GM21423 (cell line): ENCODE data around the gene OLR1.

Source experiments
- ATAC-seq: cut with Tn5 transposase; IDR thresholded peaks from one replicate; pipeline ENCODE4 v1.9.1; 2021; ENCODE audit warnings: mild to moderate bottlenecking, moderate library complexity; ENCODE audit not compliant: unreplicated experiment

The OLR1 gene

GRCh38 chr12:10154145-10154496 lies 17.8 kb downstream of the OLR1 start:
- ATAC-seq: no peak

- ATAC-seq: no peak
Observed at GRCh38 chr12:10153271-10154144, 18.4 kb downstream of the OLR1 start.

GRCh38 chr12:10151621-10152020 lies 20.3 kb downstream of the OLR1 start:
- no peak for ATAC-seq

GRCh38 chr12:10147714-10148403 lies 24.1 kb downstream of the OLR1 start:
- no peak for ATAC-seq

- ATAC-seq: no peak
Observed at GRCh38 chr12:10142976-10143589, 28.8 kb downstream of the OLR1 start.

- ATAC-seq: no peak
Observed at GRCh38 chr12:10140001-10140400, 31.9 kb downstream of the OLR1 start.

- ATAC-seq: no peak
Observed at GRCh38 chr12:10136637-10137205, 35.2 kb downstream of the OLR1 start.

GRCh38 chr12:10135126-10135525 lies 36.8 kb downstream of the OLR1 start:
- no peak for ATAC-seq

- no peak for ATAC-seq
Observed at GRCh38 chr12:10132850-10133370, 39.0 kb downstream of the OLR1 start.

GRCh38 chr12:10131111-10131690 lies 40.7 kb downstream of the OLR1 start:
- no peak for ATAC-seq

- peak; percentile 90 for ATAC-seq
Observed at GRCh38 chr12:10130042-10130441, 41.9 kb downstream of the OLR1 start, which contains the start of gene CLEC7A. Gene CLEC7A, minus strand, starts transcription at chr12:10130199. Its CDS starts 117 bp downstream, at chr12:10130082.

GRCh38 chr12:10128687-10129086 lies 43.2 kb downstream of the OLR1 start:
- ATAC-seq: no peak

GRCh38 chr12:10126413-10126812 lies 45.5 kb downstream of the OLR1 start:
- ATAC-seq: no peak

- no peak for ATAC-seq
Observed at GRCh38 chr12:10122689-10123088, 49.2 kb downstream of the OLR1 start.

GRCh38 chr12:10121278-10121677 lies 50.7 kb downstream of the OLR1 start:
- ATAC-seq: no peak

- no peak for ATAC-seq
Observed at GRCh38 chr12:10119066-10119465, 52.9 kb downstream of the OLR1 start.

GRCh38 chr12:10115890-10116289 lies 56.0 kb downstream of the OLR1 start:
- ATAC-seq: no peak

GRCh38 chr12:10115311-10115710 lies 56.6 kb downstream of the OLR1 start:
- no peak for ATAC-seq

- ATAC-seq: no peak
Observed at GRCh38 chr12:10113920-10114319, 58.0 kb downstream of the OLR1 start.

GRCh38 chr12:10113075-10113474 lies 58.9 kb downstream of the OLR1 start:
- no peak for ATAC-seq

GRCh38 chr12:10111451-10111850 lies 60.5 kb downstream of the OLR1 start:
- ATAC-seq: no peak
